GM18505 (cell line): ENCODE results near the gene EFR3B.
"Not testable (repeated sequence)": the region's sequence is repeated elsewhere in the genome, so short reads cannot be mapped to it uniquely, and the experiment has no call there.

Experiments used
- ATAC-seq: cut with Tn5 transposase; IDR thresholded peaks from one replicate; pipeline ENCODE4 v1.9.1; 2021; ENCODE audit not compliant: unreplicated experiment
- POLR2A ChIP-seq: IDR thresholded peaks from 4 replicates; pipeline ENCODE4 v1.6.1; 2011; ENCODE audit warnings: borderline replicate concordance; ENCODE audit not compliant: insufficient read depth, insufficient read length; ENCODE audit errors: extremely low read depth

The EFR3B gene

DNA sequence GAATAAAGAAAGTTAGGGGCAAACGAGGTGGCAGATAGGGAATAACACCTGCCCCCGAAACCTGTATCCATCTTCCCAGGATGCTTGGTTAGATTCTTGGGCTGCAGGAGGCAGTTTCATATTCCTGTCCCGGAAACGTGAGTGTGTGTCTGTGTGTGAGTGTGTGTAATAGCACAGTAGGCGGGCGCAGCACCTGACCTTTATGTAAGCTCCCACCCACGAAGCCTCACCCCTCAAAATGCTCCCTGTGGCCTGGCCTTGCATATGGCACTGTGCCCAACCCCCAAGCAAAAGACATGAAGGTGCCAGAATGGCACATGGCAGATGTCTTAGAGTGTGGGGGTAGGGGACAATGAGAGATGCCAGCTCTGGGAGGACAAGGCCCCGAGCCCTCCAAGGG is 48.9 kb downstream of the EFR3B start:
- no peak for TF ChIP-seq POLR2A

DNA sequence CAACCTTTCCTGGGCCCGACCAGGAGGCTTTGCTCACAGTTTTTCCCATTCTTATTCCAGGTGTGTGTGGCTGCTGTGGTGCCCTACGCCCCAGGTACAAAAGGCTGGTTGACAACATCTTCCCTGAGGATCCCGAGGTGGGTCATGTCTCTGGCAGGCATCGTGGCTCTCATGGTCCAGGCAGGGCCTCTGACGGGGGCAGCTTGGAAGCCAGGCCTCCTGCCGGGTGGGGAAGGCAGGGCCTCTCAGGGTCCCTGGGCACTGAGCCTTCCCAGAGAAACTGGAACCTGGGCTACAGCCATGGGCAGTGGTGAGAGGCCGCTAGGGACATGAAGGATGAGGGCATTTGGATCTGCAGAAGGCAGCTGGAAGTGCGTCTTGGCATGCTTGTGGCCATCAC is 49.4 kb downstream of the EFR3B start:
- ATAC-seq: no peak
- TF ChIP-seq POLR2A: no peak

More for the DNA sequence above, 48.9 kb downstream of the EFR3B start:
- ATAC-seq: no peak

DNA sequence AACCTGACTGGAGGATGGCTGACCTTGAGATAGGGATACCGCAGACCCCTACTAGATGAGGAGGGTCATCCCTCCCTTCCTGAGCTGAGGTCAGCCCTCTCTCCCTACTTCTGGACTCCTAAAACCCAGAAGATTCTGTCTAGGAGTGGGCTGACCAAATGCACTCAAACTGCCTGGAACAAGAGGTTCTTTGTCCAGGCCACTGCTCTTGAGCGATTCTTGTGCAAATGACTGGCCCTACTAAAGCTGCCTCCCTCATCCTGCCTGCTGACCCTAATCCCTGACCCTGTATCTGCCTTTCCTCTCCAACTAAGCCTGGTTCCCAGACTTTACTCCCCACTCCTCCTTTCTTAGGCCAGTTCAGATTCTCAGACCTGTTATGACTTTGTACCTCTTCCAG is 56.2 kb downstream of the EFR3B start:
- no peak for ATAC-seq
- TF ChIP-seq POLR2A: no peak

DNA sequence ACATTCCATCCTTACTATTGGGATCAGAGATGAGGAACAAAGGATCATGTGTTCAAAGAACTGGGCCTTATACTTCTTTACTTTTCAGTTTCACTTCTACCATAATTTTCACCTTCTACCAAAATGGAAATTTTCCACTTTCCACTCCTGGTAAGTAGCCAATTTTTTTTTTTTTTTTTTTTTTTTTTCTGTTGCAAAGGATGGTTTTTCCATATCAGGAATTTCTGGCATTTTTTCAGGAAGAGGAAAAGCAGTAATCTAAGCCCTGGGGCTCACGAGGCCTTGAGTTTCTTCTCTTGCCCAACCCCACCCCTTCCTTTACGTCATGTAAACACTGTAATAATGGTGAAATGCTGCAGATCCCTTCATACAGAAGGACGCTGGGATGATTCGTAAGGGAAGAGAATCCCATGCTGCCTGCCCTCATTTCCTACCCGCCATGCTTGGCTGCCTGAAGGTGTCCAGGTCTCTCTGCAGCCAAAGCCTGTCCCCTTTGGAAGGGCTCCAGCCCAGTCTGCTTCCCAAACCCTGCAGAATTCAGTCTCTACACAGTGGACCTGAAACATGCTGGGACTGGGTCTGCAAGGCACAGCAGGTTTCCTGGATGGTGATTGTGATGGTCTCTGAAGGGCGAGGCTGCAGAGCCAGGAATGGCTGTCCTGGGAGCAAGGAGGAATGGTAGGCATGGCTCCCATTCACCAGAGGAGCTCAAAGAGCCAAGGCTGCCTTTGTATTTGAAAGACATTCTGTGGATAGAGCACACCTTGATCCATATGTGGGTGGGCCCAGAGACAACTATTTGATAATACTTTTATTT is 57.0 kb downstream of the EFR3B start:
- no peak for TF ChIP-seq POLR2A
- no peak for ATAC-seq

DNA sequence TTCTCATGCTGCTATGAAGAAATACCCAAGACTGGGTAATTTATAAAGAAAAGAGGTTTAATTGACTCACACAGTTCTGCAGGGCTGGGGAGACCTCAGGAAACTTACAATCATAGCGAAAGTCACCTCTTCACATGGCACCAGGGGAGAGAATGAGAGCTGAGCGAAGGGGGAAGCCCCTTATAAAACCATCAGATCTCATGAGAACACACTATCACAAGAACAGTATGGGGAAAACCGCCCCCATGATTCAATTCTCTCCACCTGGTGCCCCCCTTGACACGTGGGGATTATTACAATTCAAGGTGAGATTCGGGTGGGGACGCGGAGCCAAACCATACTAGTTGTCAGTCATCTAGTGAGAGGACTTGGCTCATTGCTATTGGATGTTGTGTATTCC is 60.5 kb downstream of the EFR3B start:
- not testable (repeated sequence) for ATAC-seq

DNA sequence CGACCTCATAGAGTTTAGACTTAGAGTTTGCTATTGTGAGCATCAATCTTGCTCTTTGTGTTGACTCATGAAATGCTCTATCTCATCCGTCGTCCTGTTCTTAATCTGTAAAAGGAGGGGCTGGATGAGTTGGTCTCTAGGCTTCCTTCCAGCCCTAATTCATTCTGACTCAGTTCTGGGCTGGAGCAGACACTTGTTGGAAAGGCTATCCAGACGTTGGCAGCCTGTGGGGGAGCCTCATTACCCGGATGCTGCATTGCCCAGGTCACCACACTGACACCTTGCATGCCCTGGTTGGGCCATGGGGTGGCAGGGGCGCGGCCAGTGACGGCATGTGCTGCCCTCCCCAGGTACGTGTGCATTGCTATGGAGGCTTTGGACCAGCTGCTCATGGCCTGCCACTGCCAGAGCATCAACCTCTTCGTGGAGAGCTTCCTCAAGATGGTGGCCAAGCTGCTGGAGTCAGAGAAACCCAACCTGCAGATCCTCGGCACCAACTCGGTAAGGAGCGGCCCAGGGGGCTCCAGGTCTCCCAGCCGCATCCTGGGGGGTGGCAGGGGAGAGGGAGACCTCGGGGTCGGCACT is 61.5 kb downstream of the EFR3B start:
- TF ChIP-seq POLR2A: no peak
- ATAC-seq: no peak

DNA sequence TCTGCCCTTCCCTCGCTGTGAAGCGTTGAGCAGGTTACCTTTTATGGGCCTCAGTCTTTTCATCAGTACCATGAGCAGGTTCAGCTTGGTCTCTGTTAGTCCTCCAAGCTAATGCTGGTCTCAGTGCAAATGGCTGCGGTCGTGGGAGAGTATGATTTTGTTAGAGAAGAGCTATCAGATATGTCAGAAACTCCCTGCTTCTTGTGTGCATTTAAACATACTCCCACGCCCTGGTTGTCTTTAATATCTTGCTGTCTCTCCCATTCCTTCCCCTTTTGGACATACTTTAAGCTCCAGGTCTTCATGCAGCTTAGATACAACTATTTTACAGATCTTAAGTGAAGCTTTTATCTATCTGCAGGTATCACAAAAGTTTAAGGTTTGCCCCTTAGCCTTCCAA is 62.9 kb downstream of the EFR3B start:
- ATAC-seq: no peak
- no peak for TF ChIP-seq POLR2A

DNA sequence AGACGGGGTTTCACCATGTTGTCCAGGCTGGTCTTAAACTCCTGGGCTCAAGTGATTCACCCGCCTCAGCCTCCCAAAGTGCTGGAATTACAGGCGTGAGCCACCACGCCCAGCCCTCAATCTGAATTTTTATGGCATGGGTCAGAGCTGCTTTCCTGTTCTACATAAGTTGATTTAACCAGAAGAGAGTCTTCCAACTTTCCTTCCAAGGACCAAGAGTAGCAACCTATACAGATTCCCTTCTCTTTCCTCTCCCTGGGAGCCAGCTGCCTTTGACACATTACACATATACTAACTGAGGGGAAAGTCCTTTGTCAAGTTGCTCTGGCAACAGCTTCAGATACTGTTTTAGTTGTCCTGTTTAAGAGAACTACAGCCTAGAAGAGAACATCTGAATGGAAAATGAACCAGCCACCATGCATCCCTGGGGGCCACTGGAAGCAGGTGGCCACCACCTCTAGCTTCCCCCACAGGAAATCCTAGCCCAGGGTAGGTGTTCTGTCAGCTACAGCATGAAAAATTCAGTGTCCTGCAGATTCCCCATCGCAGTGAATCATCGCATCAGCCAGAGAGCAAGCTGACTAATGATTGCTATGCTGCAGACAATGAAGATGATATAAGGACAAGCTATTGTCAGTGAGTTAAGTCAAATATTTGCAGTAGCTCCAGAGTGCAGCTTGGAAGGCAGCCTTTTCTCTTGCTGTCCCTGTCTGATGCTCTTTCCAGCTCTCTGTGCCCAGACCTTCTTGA is 63.6 kb downstream of the EFR3B start:
- no peak for TF ChIP-seq POLR2A
- ATAC-seq: no peak

DNA sequence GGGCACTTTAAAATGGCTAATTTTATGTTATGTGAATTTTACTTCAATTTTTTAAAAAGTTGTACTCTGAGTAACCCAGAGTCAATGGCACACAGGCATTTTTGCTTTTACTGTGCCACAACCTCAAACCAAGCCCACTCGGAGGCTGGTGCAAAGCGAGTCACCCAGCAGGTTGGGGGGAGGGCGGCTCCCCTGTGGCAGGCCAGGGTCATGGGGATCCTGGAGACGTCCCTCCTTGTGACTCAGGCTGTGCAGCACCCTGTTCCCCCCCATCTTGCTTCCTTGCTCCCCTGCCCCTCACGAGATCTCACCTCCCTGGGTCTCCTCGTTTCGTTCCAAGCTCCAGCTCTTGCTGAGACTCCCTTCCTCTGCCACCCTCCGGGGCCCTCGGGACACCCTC is 67.9 kb downstream of the EFR3B start:
- ATAC-seq: no peak
- TF ChIP-seq POLR2A: no peak

DNA sequence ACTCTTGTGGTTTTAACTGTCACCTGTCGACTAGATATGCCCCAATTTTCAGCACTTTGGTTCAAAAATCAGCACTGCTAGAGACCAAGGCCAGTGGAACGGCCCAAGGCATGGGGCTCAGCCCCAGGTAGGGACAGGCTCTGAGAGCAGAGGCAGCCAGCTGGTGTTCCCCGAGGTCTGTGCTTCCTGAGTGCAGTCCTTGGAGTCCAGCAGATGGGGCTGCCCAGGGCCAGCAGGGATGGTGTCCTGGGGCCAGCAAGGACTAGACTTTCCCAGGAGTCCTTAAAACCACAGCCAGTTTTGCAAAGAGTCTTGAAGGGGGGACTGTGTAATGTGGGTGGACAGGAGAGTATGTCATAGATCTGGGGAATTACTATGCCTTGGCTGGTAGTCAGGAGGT is 70.2 kb downstream of the EFR3B start:
- no peak for ATAC-seq
- TF ChIP-seq POLR2A: no peak

DNA sequence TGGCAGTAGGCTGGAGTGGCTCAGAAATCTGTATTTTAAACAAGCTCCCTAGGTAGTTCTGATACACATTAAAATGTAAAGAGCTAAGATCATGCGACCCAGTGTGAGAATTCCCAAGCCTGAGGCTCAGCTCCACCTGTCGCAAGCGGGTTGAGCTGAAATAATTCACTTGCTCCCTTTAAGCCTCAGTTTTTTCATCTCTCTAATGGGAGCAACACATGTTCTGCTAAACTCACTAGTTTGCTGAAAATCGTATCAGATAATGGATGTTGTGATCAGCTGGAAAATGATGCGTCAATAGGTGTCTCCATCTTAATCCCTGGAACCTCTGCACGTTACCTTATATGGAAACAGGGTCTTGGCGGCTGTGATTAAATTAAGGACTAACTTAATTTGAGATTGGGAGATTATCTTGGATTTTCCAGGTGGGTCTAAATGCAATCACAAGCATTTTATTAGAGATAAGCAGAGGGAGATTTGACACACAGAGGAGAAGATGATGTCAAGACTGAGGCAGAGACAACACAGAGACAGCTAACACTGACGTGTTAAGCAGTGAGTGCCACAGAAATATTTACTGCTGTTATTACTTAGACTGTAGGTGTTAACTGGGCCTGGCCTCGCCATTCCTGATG is 73.5 kb downstream of the EFR3B start:
- no peak for ATAC-seq
- no peak for TF ChIP-seq POLR2A

DNA sequence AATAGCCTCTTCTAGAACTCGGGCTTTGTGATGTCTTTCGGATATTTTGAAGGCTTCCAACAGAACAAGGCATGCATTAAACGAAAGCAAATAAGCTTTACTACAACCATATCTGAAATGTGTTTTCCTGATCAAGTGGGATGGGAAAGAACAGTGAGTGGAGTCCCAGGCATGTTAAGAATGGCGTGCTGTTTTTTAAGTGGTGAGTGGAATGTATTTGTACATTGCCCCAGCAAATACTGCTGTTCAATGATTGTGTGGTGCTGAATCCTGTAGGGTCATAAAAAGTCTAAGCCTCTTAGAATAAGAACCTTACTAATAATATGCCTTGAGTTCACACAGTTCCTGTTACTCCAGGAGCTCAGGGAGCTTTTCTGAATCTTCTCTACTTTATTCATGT is 74.0 kb downstream of the EFR3B start:
- no peak for TF ChIP-seq POLR2A
- ATAC-seq: no peak

DNA sequence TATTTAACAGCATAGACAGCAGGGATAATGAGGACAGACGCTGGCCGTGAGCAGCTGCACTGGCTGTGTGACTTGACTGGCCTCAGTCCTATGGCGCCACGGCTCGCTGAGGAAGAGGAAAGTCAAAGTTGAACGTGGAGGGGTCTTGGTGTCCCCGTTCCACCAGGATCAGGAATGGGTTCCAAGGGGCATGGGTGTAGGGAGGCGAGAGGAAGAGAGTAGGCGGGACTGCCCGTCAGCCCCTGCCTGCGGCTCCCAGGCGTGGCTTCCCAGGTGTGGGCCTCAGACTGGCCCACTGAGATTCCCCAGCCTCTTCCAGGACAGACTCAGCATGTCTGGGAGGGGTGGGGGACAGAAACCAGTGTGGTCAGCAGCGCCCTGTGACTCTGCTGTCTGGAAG is 75.1 kb downstream of the EFR3B start:
- ATAC-seq: no peak

DNA sequence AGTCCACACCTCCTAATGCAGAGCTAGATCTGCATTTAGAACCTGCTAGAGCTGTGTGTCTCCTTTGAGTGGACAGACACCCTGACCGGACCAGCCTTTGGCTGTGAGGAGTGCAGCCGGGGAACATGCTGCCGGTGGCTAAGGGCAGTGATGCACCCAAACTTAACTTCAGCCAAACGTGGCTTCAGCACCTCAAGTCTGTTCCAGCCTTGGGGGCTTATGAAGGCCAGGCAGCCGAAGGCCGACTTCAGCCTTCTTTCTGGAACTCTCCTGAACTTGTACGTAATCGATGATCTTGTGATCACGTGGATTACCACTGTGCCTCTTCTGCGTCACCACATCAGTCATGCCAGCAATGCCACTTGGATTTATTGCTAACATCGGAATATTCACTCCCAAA is 77.4 kb downstream of the EFR3B start:
- no peak for ATAC-seq
- TF ChIP-seq POLR2A: no peak

More for the DNA sequence above, 75.1 kb downstream of the EFR3B start:
- no peak for TF ChIP-seq POLR2A

DNA sequence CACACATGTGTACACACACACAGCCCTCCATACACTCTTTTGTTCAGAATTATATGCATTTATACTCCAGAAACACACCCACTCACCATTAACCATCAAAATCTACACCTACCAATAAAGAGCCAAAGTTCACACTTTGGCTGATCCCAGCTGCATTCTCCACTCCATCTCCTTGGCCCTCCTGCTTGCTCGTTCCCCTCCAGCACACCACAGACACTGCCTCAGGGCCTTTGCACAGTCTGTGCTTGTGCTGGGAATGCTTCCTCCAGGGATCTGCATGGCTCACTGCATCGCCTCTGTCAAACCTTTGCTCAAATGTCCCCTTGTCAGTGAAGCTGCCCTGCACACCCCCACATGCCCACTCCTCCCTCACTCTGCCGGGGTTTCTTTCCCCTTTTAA is 80.5 kb downstream of the EFR3B start:
- no peak for TF ChIP-seq POLR2A
- no peak for ATAC-seq
